ENCODE results near the gene ANXA10.
"Not testable (repeated sequence)": the region's sequence is repeated elsewhere in the genome, so short reads cannot be mapped to it uniquely, and the experiment has no call there.

The ANXA10 gene

DNA sequence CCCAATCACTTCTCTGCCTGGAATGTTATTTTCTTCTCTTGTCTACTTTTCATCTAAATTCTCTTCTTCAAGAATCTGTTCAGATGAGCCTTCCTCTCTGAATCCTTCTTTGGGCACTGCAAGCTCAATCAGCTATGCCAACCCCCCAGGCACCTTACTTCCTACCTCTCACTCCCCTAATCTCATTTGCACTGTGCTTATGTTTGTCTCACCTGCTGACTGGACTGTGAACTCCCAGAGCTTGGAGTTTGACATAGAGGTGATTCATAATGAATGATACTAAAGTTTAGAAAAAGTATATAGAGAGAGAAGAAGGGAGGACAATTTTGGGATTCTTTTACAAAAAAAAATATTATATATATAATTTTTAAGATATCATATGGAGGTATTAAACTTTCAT is 36.3 kb downstream of the ANXA10 start:
- CTCF ChIA-PET: no interaction called here
- no peak for DNase-seq

DNA sequence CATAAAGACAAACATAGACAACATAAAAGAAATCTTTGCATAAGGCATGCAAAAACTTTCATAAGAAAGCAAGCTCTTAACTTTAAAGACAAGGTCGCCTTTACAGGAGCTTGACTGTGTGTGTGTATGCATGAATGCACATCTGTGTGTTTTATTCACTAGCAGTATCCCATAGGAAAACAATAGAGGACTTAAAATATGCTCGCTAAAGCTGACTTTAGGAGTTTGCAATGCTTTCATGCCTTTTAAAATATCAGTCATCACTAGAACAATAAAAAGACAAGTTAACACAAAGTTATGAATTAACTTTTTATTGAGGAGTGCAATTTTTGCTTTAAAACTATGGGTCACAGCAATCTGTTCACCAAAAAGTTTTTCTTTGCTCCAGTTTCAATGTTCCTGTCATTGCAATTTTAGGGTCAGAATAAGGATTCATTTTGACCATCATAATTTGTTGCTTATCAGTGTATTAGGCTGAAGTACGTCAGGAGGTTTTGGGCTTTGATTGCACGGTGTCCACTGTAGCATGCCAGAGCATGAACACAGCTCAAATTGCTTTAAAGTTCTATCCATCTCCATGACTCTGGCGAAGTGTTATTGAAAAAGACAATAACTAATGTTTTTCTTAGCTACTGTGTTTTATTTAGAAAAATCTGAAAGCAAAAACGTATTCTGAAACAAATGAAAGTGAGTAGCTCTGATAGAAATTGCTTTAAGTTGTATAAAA is 36.9 kb downstream of the ANXA10 start:
- H3K27ac ChIP-seq (ENCODE audit: insufficient read depth in 1 of 2, low read depth in 1 of 2, low read length in 2 of 2, poor library complexity in 1 of 2, severe bottlenecking in 2 of 2): no peak overlapping the region
- POLR2A ChIA-PET: no interaction called here
- no peaks in the 10 kb centered on the region for H3K27me3 ChIP-seq (replicated peaks in 2 of 5; ENCODE audit: control insufficient read depth in 4 of 5, insufficient read depth in 5 of 5, low read length in 4 of 5)
- WGBS (ENCODE audit: insufficient coverage): 93% methylated on average over 2 of the region's 6 CpGs
- CTCF ChIA-PET: no interaction called here
- H3K9me3 ChIP-seq (ENCODE audit: control extremely low read depth in 1 of 5, control insufficient read depth in 4 of 5, insufficient read depth in 2 of 5, low read depth in 1 of 5, low read length in 4 of 5): peaks cover 0 to 1% (median 0%) of the 10 kb centered on the region in 5 experiments
- no peaks in the 10 kb centered on the region for H3K36me3 ChIP-seq (ENCODE audit: control insufficient read depth in 4 of 4, insufficient read depth in 4 of 4, low read length in 3 of 4)
- no peak overlapping the region for H3K4me3 ChIP-seq (ENCODE audit: control insufficient read depth in 1 of 7, extremely low read depth in 1 of 7, insufficient read depth in 4 of 7, low read depth in 2 of 7, low read length in 6 of 7)
- no peaks in the 10 kb centered on the region for H3K4me1 ChIP-seq (ENCODE audit: control extremely low read depth in 1 of 4, control insufficient read depth in 4 of 4, insufficient read depth in 4 of 4, low read length in 3 of 4)
- DNase-seq: no peak

More for the DNA sequence above, 36.3 kb downstream of the ANXA10 start:
- POLR2A ChIA-PET: no interaction called here
- Histone ChIP-seq H3K36me3 (ENCODE audit: control insufficient read depth in 4 of 4, insufficient read depth in 4 of 4, low read length in 3 of 4) (no peaks in the 10 kb centered on the region), H3K27ac (ENCODE audit: insufficient read depth in 1 of 2, low read depth in 1 of 2, low read length in 2 of 2, poor library complexity in 1 of 2, severe bottlenecking in 2 of 2) (no peak overlapping the region), H3K27me3 (replicated peaks in 2 of 5; ENCODE audit: control insufficient read depth in 4 of 5, insufficient read depth in 5 of 5, low read length in 4 of 5) (no peaks in the 10 kb centered on the region), H3K4me1 (ENCODE audit: control extremely low read depth in 1 of 4, control insufficient read depth in 4 of 4, insufficient read depth in 4 of 4, low read length in 3 of 4) (no peaks in the 10 kb centered on the region), H3K4me3 (ENCODE audit: control insufficient read depth in 1 of 7, extremely low read depth in 1 of 7, insufficient read depth in 4 of 7, low read depth in 2 of 7, low read length in 6 of 7) (no peak overlapping the region), H3K9me3 (ENCODE audit: control extremely low read depth in 1 of 5, control insufficient read depth in 4 of 5, insufficient read depth in 2 of 5, low read depth in 1 of 5, low read length in 4 of 5) (peaks cover 0 to 1% (median 0%) of the 10 kb centered on the region in 5 experiments)

- DNase-seq: no peak
- peaks cover 0 to 3% (median 0%) of the 10 kb centered on the region in 5 experiments for H3K9me3 ChIP-seq (ENCODE audit: control extremely low read depth in 1 of 5, control insufficient read depth in 4 of 5, insufficient read depth in 2 of 5, low read depth in 1 of 5, low read length in 4 of 5)
- no peaks in the 10 kb centered on the region for H3K4me1 ChIP-seq (ENCODE audit: control extremely low read depth in 1 of 4, control insufficient read depth in 4 of 4, insufficient read depth in 4 of 4, low read length in 3 of 4)
- no peaks in the 10 kb centered on the region for H3K36me3 ChIP-seq (ENCODE audit: control insufficient read depth in 4 of 4, insufficient read depth in 4 of 4, low read length in 3 of 4)
- ChIA-PET CTCF (no interaction called here), POLR2A (no interaction called here)
- no peak overlapping the region for H3K4me3 ChIP-seq (ENCODE audit: control insufficient read depth in 1 of 7, extremely low read depth in 1 of 7, insufficient read depth in 4 of 7, low read depth in 2 of 7, low read length in 6 of 7)
- no peak overlapping the region for H3K27ac ChIP-seq (ENCODE audit: insufficient read depth in 1 of 2, low read depth in 1 of 2, low read length in 2 of 2, poor library complexity in 1 of 2, severe bottlenecking in 2 of 2)
- no CpG with 5 or more reads among the region's 2 CpGs for WGBS (ENCODE audit: insufficient coverage)
- no peaks in the 10 kb centered on the region for H3K27me3 ChIP-seq (replicated peaks in 2 of 5; ENCODE audit: control insufficient read depth in 4 of 5, insufficient read depth in 5 of 5, low read length in 4 of 5)
Observed at GRCh38 chr4:168129802-168130201, 37.5 kb downstream of the ANXA10 start.

GRCh38 chr4:168131196-168131595 is 38.9 kb downstream of the ANXA10 start:
- no peaks in the 10 kb centered on the region for H3K4me1 ChIP-seq (ENCODE audit: control extremely low read depth in 1 of 4, control insufficient read depth in 4 of 4, insufficient read depth in 4 of 4, low read length in 3 of 4)
- H3K27me3 ChIP-seq (replicated peaks in 2 of 5; ENCODE audit: control insufficient read depth in 4 of 5, insufficient read depth in 5 of 5, low read length in 4 of 5): no peaks in the 10 kb centered on the region
- no peak for DNase-seq
- no peak overlapping the region for H3K27ac ChIP-seq (ENCODE audit: insufficient read depth in 1 of 2, low read depth in 1 of 2, low read length in 2 of 2, poor library complexity in 1 of 2, severe bottlenecking in 2 of 2)
- H3K4me3 ChIP-seq (ENCODE audit: control insufficient read depth in 1 of 7, extremely low read depth in 1 of 7, insufficient read depth in 4 of 7, low read depth in 2 of 7, low read length in 6 of 7): no peak overlapping the region
- ChIA-PET CTCF (no interaction called here), POLR2A (no interaction called here)
- peaks cover 0 to 3% (median 0%) of the 10 kb centered on the region in 5 experiments for H3K9me3 ChIP-seq (ENCODE audit: control extremely low read depth in 1 of 5, control insufficient read depth in 4 of 5, insufficient read depth in 2 of 5, low read depth in 1 of 5, low read length in 4 of 5)
- no peaks in the 10 kb centered on the region for H3K36me3 ChIP-seq (ENCODE audit: control insufficient read depth in 4 of 4, insufficient read depth in 4 of 4, low read length in 3 of 4)

- no peaks in the 10 kb centered on the region for H3K27me3 ChIP-seq (replicated peaks in 2 of 5; ENCODE audit: control insufficient read depth in 4 of 5, insufficient read depth in 5 of 5, low read length in 4 of 5)
- H3K27ac ChIP-seq (ENCODE audit: insufficient read depth in 1 of 2, low read depth in 1 of 2, low read length in 2 of 2, poor library complexity in 1 of 2, severe bottlenecking in 2 of 2): no peak overlapping the region
- no peak for DNase-seq
- peaks cover 0 to 3% (median 0%) of the 10 kb centered on the region in 5 experiments for H3K9me3 ChIP-seq (ENCODE audit: control extremely low read depth in 1 of 5, control insufficient read depth in 4 of 5, insufficient read depth in 2 of 5, low read depth in 1 of 5, low read length in 4 of 5)
- H3K4me3 ChIP-seq (ENCODE audit: control insufficient read depth in 1 of 7, extremely low read depth in 1 of 7, insufficient read depth in 4 of 7, low read depth in 2 of 7, low read length in 6 of 7): no peak overlapping the region
- ChIA-PET POLR2A (no interaction called here), CTCF (no interaction called here)
- no peaks in the 10 kb centered on the region for H3K36me3 ChIP-seq (ENCODE audit: control insufficient read depth in 4 of 4, insufficient read depth in 4 of 4, low read length in 3 of 4)
- H3K4me1 ChIP-seq (ENCODE audit: control extremely low read depth in 1 of 4, control insufficient read depth in 4 of 4, insufficient read depth in 4 of 4, low read length in 3 of 4): no peaks in the 10 kb centered on the region
Observed at GRCh38 chr4:168134651-168135050, 42.3 kb downstream of the ANXA10 start.

DNA sequence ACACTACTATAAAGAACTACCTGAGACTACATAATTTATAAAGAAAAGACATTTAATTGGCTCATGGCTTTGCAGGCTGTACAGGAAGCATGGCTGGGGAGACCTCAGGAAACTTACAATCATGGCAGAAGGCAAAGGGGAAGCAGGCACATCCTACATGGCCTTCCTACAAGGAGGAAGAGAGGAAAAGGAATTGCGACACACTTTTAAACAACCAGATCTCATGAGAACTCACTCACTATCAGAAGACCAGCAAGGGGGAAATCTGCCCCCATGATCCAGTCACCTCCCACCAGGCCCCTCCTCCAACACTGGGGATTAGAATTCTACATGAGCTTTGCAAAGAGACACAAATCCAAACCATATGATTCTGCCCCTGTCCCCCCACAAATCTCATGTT is 43.5 kb downstream of the ANXA10 start:
- H3K4me3 ChIP-seq (ENCODE audit: control insufficient read depth in 1 of 7, extremely low read depth in 1 of 7, insufficient read depth in 4 of 7, low read depth in 2 of 7, low read length in 6 of 7); H3K36me3 ChIP-seq (ENCODE audit: control insufficient read depth in 4 of 4, insufficient read depth in 4 of 4, low read length in 3 of 4); H3K9me3 ChIP-seq (ENCODE audit: control extremely low read depth in 1 of 5, control insufficient read depth in 4 of 5, insufficient read depth in 2 of 5, low read depth in 1 of 5, low read length in 4 of 5); H3K4me1 ChIP-seq (ENCODE audit: control extremely low read depth in 1 of 4, control insufficient read depth in 4 of 4, insufficient read depth in 4 of 4, low read length in 3 of 4); CTCF ChIA-PET; H3K27ac ChIP-seq (ENCODE audit: insufficient read depth in 1 of 2, low read depth in 1 of 2, low read length in 2 of 2, poor library complexity in 1 of 2, severe bottlenecking in 2 of 2); H3K27me3 ChIP-seq (replicated peaks in 2 of 5; ENCODE audit: control insufficient read depth in 4 of 5, insufficient read depth in 5 of 5, low read length in 4 of 5); DNase-seq; POLR2A ChIA-PET: not testable (repeated sequence)
- no CpG with 5 or more reads among the region's 1 CpG for WGBS (ENCODE audit: insufficient coverage)

DNA sequence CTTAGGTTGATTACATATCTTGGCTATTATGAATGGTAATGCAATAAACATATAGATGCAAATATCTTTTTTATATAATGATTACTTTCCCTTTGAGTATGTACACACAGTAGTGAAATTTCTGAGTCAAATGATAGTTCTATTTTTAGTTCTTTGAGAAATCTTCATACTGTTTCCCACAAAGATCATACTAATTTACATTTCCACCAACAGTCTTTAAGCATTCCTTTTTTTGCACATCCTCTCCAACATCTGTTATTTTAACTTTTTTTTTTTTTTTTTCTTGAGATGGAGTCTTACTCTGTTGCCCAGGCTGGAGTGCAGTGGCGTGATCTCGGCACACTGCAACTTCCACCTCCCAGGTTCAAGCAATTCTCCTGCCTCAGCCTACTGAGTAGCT is 45.4 kb downstream of the ANXA10 start:
- H3K27ac ChIP-seq (ENCODE audit: insufficient read depth in 1 of 2, low read depth in 1 of 2, low read length in 2 of 2, poor library complexity in 1 of 2, severe bottlenecking in 2 of 2); DNase-seq; POLR2A ChIA-PET; H3K4me3 ChIP-seq (ENCODE audit: control insufficient read depth in 1 of 7, extremely low read depth in 1 of 7, insufficient read depth in 4 of 7, low read depth in 2 of 7, low read length in 6 of 7); CTCF ChIA-PET; H3K36me3 ChIP-seq (ENCODE audit: control insufficient read depth in 4 of 4, insufficient read depth in 4 of 4, low read length in 3 of 4); H3K9me3 ChIP-seq (ENCODE audit: control extremely low read depth in 1 of 5, control insufficient read depth in 4 of 5, insufficient read depth in 2 of 5, low read depth in 1 of 5, low read length in 4 of 5); H3K27me3 ChIP-seq (replicated peaks in 2 of 5; ENCODE audit: control insufficient read depth in 4 of 5, insufficient read depth in 5 of 5, low read length in 4 of 5); H3K4me1 ChIP-seq (ENCODE audit: control extremely low read depth in 1 of 4, control insufficient read depth in 4 of 4, insufficient read depth in 4 of 4, low read length in 3 of 4): not testable (repeated sequence)
- WGBS (ENCODE audit: insufficient coverage): no CpG with 5 or more reads among the region's 2 CpGs
